Colonic mucosa (tissue), 4 donors: ENCODE results near the gene PTPRF. TPM values are rescaled to one million over a fixed set of nuclear protein-coding genes. Genes with fewer than 3 reads are reported as not detected.
A peak's percentile ranks its signal among the peaks of the same experiment; 100 is the strongest.
"Not testable (repeated sequence)": the region's sequence is repeated elsewhere in the genome, so short reads cannot be mapped to it uniquely, and the experiment has no call there.

Experiments
- DNase-seq: peaks from one replicate; pipeline ENCODE4 v3.0.0-alpha.2; 2020
- H3K27ac ChIP-seq: fragments of 200-600 bp; one replicate; pipeline ENCODE4 v1.8.0; 2021
- H3K27me3 ChIP-seq: fragments of 200-600 bp; one replicate; pipeline ENCODE4 v1.8.0; 2021
- H3K36me3 ChIP-seq: fragments of 200-600 bp; one replicate; pipeline ENCODE4 v1.8.0; 2021
- H3K4me1 ChIP-seq: fragments of 200-600 bp; one replicate; pipeline ENCODE4 v1.8.0; 2021; ENCODE audit warnings: mild to moderate bottlenecking
- H3K4me3 ChIP-seq: fragments of 200-600 bp; one replicate; pipeline ENCODE4 v1.8.0; 2021
- H3K9ac ChIP-seq, 2 donors: one replicate each; pipeline ENCODE4 v1.7.0; 2013; ENCODE audit warnings: control low read depth in 2 of 2, low read depth in 2 of 2, low read length in 2 of 2
- H3K9me3 ChIP-seq: fragments of 200-600 bp; one replicate; pipeline ENCODE4 v1.8.0; 2021
- intact Hi-C: fragments of 100-400 bp; cut with DNase I; formaldehyde crosslinking; loops from one replicate; pipeline ENCODE4 v1.14.1; 2022
- total RNA-seq, 2 donors: library from RNA; stranded (reverse); fragmentation: NEBNext Ultra II Directional in 1 of 2; extraction: Animal tissue kit (Norgen Biotek cat#: 25700) in 1 of 2; gene quantifications; one replicate each; pipeline ENCODE4 v1.2.1, GENCODE V29; 2021
- TF ChIP-seq, protein P1 (sequence below): fragments of 200-600 bp; IDR thresholded peaks from one replicate; pipeline ENCODE4 v1.8.0; 2022; ENCODE audit warnings: antibody characterized with exemption, mild to moderate bottlenecking
- donor health status: healthy.
- donor health status: DM: no; HTN: no; CAD: no.
- donor health status: DM: no; HTN: no; CAD: no.

PTPRF gene
- total RNA-seq, 2 donors from 2014 or later = 351 to 449 TPM

DNA sequence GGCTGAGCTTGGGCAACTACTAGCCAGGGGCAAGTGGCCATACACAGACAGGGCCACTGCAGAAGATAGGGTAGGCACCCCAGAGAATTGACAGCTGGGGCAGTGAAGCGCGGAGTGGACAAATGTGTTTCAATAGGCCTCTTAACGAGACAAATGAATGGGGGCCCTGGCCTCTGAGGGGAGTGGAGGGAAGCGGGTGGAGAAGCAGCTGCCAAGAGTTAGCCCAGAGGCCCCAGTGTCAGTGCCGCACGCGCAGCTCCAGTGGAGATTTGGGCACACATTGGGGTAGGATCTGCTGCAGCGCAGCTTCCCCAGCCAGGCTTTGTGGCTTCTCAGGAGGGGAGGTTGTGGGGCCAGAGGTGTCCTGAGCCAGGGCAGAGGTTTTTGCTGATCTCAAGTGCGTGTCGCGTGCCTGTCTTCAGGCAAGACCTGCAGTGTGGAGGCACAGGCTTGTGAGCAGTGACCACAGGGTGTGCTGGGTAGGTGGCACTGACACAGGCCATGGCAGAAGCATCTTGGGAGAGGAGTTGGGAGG, 16.9 kb downstream of the PTPRF start:
- no peak for DNase-seq
- no peaks in the 10 kb centered on the region for H3K36me3 ChIP-seq

DNA sequence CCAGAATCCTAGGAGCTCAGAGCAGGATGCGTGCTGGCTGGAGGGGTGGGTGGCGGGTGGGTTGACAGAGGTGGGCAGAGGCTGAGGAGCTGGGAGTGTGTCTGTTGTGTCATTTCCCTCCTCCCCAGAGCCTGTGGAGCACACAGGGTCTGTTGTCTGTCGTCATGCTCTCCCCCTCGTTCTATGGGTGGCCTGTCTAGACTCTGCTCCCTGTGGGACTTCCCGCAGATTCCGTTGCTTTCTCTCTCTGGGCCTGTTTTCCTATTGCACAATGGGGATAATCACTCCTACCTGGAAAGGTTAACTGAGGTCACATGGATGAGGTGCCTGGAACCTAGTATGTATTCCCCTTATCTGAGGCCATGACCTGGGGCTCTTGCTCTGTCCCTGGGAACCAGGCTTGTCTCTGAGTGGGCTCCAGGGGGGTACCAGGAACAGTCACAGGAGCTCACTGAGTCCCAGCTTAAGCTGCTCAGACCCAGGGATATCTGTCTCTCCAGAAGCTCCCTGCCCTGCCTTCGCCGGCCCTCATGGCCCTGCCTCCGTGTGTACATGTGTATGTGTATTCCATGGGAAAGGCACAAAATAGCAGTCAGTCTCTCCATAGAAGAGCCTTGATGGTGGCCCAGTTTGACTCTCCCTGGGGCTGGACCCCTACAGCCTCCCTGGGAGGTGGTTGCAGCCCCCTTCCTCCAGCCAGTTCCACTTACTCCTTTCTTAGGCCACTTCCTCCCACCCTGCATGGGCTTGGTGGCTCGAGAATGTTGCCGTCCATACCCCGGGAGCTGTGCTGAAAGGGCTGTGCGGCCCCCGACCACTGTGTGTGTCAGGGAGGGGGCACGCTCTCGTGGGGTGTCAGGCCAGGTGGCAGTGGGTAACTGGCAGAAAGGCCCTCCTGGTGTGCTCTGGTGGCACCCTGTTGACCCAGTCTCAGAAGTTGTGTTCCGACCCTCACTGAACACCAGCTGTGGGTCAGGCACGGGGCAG, 17.9 kb downstream of the PTPRF start:
- TF ChIP-seq, protein P1, sequence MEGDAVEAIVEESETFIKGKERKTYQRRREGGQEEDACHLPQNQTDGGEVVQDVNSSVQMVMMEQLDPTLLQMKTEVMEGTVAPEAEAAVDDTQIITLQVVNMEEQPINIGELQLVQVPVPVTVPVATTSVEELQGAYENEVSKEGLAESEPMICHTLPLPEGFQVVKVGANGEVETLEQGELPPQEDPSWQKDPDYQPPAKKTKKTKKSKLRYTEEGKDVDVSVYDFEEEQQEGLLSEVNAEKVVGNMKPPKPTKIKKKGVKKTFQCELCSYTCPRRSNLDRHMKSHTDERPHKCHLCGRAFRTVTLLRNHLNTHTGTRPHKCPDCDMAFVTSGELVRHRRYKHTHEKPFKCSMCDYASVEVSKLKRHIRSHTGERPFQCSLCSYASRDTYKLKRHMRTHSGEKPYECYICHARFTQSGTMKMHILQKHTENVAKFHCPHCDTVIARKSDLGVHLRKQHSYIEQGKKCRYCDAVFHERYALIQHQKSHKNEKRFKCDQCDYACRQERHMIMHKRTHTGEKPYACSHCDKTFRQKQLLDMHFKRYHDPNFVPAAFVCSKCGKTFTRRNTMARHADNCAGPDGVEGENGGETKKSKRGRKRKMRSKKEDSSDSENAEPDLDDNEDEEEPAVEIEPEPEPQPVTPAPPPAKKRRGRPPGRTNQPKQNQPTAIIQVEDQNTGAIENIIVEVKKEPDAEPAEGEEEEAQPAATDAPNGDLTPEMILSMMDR = no peak
- H3K27ac ChIP-seq = peak overlapping the region; percentile 82
- no peaks in the 10 kb centered on the region for H3K36me3 ChIP-seq
- H3K4me3 ChIP-seq = no peak overlapping the region
- intact Hi-C loops = no loop called here
- peak; percentile 65 for DNase-seq
- H3K9me3 ChIP-seq = no peaks in the 10 kb centered on the region
- peaks cover 21% of the 10 kb centered on the region for H3K4me1 ChIP-seq
- H3K9ac ChIP-seq = peak overlapping the region; percentile 52 to 86
- no peaks in the 10 kb centered on the region for H3K27me3 ChIP-seq

More for the DNA sequence above, 16.9 kb downstream of the PTPRF start:
- intact Hi-C loops = no loop called here
- Histone ChIP-seq H3K9me3 (no peaks in the 10 kb centered on the region), H3K9ac (peak overlapping the region in 1 of 2 donors; percentile 86), H3K4me3 (no peak overlapping the region), H3K27me3 (no peaks in the 10 kb centered on the region), H3K4me1 (peaks cover 22% of the 10 kb centered on the region), H3K27ac (peak overlapping the region; percentile 40)
- TF ChIP-seq, protein P1 = no peak

DNA sequence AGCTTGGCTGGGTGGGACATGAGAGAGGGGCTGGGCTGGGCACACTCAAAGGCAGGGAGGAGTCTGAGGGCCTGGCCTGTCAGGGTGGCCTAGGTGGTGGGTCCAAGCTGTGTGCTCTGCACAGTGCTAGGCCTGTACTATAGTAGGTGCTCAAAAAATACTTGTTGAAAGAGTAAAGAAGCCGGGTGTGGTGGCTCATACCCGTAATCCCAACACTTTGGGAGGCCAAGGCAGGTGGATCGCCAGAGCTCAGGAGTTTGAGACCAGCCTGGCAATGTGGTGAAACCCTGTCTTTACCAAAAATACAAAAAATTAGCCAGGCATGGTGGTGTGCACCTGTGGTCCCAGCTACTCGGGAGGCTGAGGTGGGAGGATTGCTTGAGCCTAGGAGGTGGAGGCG, 18.7 kb downstream of the PTPRF start:
- DNase-seq, H3K4me3 ChIP-seq, H3K27me3 ChIP-seq, intact Hi-C loops, H3K36me3 ChIP-seq, H3K9me3 ChIP-seq: not testable (repeated sequence)
- Histone ChIP-seq H3K4me1 (peaks cover 15% of the 10 kb centered on the region), H3K9ac (peak overlapping the region; percentile 52 to 86), H3K27ac (peak overlapping the region; percentile 82)

DNA sequence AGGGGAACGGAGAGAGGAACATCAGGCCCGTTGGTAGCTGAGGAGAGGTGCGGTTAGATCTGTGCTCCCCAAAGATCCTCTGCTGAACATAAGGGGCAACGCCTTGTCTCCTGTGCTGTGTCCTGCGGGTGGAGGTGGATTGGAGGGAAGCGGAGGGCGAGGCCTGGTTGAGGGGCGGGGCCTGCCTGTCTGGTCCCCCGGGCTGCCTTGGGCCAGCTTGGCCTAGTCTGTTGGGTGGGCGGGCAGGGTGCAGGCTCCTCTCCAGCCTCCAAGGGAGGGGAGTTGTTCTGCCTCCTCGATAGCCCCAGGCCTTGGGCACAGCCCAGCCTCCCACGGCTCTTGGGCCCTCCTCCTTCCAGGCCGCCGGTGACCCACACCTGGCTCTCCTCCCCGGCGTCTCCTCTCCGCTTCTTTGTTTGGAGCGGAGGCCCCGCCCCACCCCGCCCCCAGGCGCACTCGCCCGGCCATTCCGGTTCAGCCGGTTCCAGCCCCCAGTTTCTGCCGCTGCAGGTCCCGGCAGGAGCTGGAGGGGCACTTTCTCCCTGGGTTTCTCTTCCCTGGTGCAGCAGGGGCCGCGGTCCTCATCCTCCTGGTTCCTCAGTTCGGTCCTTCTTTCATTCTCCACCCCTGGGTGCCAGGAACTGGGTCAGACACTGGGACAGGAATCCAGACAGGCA, 19.4 kb downstream of the PTPRF start:
- peak; percentile 92 for DNase-seq
- H3K9me3 ChIP-seq = no peaks in the 10 kb centered on the region
- H3K4me3 ChIP-seq = peak overlapping the region; percentile 6
- no peaks in the 10 kb centered on the region for H3K36me3 ChIP-seq
- intact Hi-C loops = no loop called here
- TF ChIP-seq, protein P1 = no peak
- peaks cover 10% of the 10 kb centered on the region for H3K4me1 ChIP-seq
- peak overlapping the region; percentile 82 for H3K27ac ChIP-seq
- no peaks in the 10 kb centered on the region for H3K27me3 ChIP-seq
- H3K9ac ChIP-seq = peak overlapping the region; percentile 40 to 86

DNA sequence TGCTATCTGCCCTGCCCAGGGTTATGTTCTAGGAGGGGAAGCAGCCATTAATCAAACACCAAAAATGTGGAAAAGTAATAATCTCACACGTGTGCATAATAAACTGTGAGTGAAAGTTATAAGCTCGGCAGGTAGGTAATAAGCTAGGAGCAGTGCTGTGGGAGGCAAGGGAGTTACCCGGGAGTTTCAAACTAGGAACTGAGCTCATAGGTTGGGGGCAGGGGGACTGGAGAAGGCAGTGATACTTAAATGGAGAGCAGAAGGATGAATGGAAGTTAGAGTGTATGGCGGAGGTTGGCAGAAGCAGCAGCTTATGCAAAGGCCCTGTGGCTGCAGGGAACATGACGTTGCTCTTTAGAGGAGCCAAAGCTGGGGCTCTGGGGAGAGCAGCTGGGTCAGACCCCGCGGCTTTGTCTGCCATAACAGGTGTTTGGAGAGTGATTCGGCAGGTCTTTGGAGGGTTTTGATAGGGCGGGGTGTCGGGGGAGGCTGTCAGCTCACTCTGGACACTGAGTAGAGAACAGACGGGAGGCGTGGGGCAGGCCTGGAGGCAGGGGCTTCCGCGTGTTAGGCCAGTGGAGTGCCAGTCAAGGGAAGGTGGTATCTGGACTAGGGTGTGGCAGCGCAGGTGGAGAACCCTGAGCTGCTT, 20.0 kb downstream of the PTPRF start:
- Histone ChIP-seq H3K4me1 (peaks cover 10% of the 10 kb centered on the region), H3K36me3 (no peaks in the 10 kb centered on the region), H3K4me3 (peak overlapping the region; percentile 6), H3K9me3 (no peaks in the 10 kb centered on the region), H3K9ac (peak overlapping the region; percentile 40 to 76), H3K27ac (peak overlapping the region; percentile 82), H3K27me3 (no peaks in the 10 kb centered on the region)
- DNase-seq = no peak
- TF ChIP-seq, protein P1 = no peak
- intact Hi-C loops = no loop called here
